T-helper 17 cell (primary cell): ENCODE data around the gene CLMP. TPM values are rescaled to one million over a fixed set of nuclear protein-coding genes. Genes with fewer than 3 reads are reported as not detected.

Source experiments
- ATAC-seq: fragments of 150-1000 bp; cut with Tn5 transposase; 2 replicates; pipeline ENCODE4 v1.10.0; 2021; ENCODE audit warnings: mild to moderate bottlenecking, moderate library complexity
- DNase-seq, 3 donors: peaks; one replicate each; pipeline versions ENCODE4 v3.0.0 to v3.0.0-alpha.2; 2020 to 2021
- H3K9me3 ChIP-seq: one replicate; pipeline ENCODE4 v1.7.0; 2013; ENCODE audit warnings: low read length, mild to moderate bottlenecking; ENCODE audit not compliant: control insufficient read depth, poor library complexity, severe bottlenecking
- H3K27ac Mint-ChIP-seq: one replicate; pipeline ENCODE4 v1.8.0; 2022; ENCODE audit warnings: mild to moderate bottlenecking, moderate library complexity, mixed read lengths
- H3K27me3 Mint-ChIP-seq: one replicate; pipeline ENCODE4 v1.8.0; 2022; ENCODE audit warnings: mixed read lengths
- H3K36me3 Mint-ChIP-seq: one replicate; pipeline ENCODE4 v1.8.0; 2022; ENCODE audit warnings: low read depth, mixed read lengths
- H3K4me1 Mint-ChIP-seq: one replicate; pipeline ENCODE4 v1.8.0; 2022; ENCODE audit warnings: mild to moderate bottlenecking, mixed read lengths
- H3K4me3 Mint-ChIP-seq: one replicate; pipeline ENCODE4 v1.8.0; 2022; ENCODE audit warnings: mild to moderate bottlenecking, moderate library complexity, mixed read lengths
- total RNA-seq, 4 donors: library from RNA in 2 of 4; stranded (reverse) in 2 of 4; gene quantifications; one replicate each; pipeline ENCODE4 v1.2.3 and lab custom pipeline; 2022 to 2026

CLMP gene
- total RNA-seq, 2 donors from 2014 or later, result 0.26 to 0.67 TPM

DNA sequence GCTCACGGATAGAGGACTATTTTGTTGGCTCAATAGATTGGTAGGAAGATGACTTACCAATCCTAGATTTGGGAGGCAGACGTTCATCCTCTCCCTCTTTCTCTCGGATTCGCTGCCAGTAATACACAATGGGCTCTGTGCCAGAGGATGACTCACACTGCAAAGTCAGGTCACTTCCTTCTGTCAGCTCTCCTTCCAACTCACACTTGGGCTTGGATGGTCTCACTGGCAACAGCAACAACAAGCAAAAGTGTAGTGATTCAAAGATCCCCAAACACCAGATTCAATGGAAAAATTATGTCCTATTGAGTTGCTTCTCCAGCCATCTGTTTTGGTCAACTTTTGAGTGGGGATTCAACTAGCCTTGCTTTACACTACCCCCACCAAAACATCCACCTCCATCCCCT, 111.4 kb downstream of the CLMP start:
- H3K9me3 ChIP-seq, result no peaks in the 10 kb centered on the region
- Mint-ChIP-seq H3K27me3 (no peaks in the 10 kb centered on the region), H3K4me1 (peaks cover 34% of the 10 kb centered on the region), H3K36me3 (no peaks in the 10 kb centered on the region), H3K4me3 (peak overlapping the region; percentile 83), H3K27ac (peak overlapping the region; percentile 95)
- ATAC-seq (peak; percentile 73), DNase-seq (peak in 2 of 3 donors; percentile 47 to 51)

DNA sequence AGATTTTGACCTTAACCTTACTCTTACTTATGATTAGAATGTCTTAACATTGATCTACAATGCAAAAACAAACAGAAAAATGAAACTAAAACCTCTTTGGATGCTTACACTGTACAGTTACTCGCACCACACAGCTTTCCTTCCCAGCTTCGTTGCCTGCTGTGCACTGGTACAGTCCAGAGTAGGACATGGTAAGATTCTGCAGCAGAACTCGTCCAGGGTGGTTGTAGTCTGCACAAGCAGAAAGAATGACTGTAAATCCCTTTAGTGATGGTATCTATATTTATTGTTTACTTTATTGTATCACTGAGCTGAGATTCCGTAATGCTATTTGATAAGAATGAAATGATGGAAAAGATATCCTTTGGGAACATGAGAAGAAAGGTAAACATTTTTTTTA, 112.1 kb downstream of the CLMP start:
- Mint-ChIP-seq H3K4me3 (peak overlapping the region; percentile 83), H3K27me3 (no peaks in the 10 kb centered on the region), H3K36me3 (no peaks in the 10 kb centered on the region), H3K27ac (peak overlapping the region; percentile 95), H3K4me1 (peaks cover 30% of the 10 kb centered on the region)
- peak; percentile 35 for ATAC-seq
- DNase-seq, result no peak
- H3K9me3 ChIP-seq, result no peaks in the 10 kb centered on the region

DNA sequence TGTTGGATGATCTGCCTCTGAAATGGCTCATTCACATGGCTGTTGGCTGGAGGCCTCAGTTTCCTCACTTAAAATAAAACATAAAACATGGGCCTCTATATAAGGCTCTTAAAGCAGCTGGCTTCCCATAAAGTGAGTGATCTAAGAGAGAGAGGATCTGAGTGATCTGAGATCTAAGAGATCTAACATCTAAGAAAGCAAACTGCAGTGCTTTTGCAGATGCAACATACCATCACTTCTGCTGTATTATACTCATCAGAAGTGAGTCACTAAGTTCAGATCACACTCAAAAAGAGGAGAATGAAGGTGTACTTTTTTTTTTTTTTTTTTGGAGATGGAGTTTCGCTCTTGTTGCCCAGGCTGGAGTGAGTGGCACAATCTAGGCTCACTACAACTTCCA, 115.0 kb downstream of the CLMP start:
- ATAC-seq (no peak), DNase-seq (no peak)
- H3K27me3 Mint-ChIP-seq, result no peaks in the 10 kb centered on the region
- peaks cover 24% of the 10 kb centered on the region for H3K4me1 Mint-ChIP-seq
- H3K36me3 Mint-ChIP-seq, result peaks cover 4% of the 10 kb centered on the region
- H3K9me3 ChIP-seq, result no peaks in the 10 kb centered on the region
- H3K27ac Mint-ChIP-seq, result peak overlapping the region; percentile 32
- no peak overlapping the region for H3K4me3 Mint-ChIP-seq

DNA sequence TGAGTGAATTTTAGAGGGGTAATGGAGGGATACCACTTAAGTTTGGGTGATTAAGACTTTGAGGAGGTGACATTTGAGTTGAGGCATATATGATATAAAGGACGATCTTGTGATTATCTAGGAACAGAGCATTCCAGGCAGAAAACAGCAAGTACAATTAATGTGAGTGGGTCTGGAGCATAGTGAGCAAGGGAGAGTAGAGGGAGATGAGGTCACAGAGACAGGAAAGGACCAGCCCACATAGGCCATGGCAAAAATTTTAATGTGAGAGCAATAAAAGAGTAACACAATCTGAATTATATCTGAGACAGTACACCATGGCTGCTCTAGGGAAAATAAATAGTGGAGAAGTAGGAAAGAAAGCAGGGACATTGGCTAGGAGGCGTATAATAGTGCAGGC, 118.6 kb downstream of the CLMP start:
- no peak for ATAC-seq
- H3K9me3 ChIP-seq, result no peaks in the 10 kb centered on the region
- Mint-ChIP-seq H3K36me3 (peaks cover 4% of the 10 kb centered on the region), H3K27me3 (no peaks in the 10 kb centered on the region), H3K27ac (peak overlapping the region; percentile 43), H3K4me1 (peaks cover 28% of the 10 kb centered on the region), H3K4me3 (no peak overlapping the region)
- no peak for DNase-seq

DNA sequence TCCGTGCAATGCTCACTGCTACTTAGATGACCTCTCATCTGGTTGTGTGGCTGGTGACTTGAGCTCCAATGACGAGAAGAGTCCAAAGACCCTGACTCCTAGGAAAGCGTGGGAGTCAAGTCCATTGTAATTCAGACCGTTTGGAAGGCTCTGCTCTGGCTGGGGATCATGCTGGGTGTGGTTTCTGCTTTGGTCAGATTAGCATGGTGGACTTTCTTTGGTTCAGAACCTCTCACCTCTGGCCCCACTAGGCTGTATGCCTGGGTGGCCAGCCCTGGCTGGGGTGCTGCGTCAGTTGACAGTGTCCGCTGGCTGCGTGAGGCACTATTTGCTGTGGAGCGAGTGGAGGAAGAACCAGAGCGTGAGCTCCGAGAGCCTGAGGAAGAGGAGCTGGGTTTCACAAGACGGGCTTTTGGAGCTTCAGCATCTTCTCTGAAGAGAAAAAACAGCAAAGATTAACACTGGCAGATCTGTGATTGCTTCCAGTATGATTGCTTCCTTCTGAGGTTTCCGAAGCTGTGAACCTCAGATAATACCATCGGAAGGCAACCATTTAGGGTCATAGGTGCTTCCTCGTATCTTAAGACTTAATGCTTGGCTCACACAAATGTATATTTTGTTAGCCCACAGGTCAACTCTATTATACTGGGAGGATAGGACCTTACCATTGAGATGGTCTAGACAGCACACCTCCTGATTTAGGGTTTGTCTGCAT, 121.5 kb downstream of the CLMP start:
- Mint-ChIP-seq H3K27ac (peak overlapping the region; percentile 97), H3K4me1 (peaks cover 44% of the 10 kb centered on the region), H3K36me3 (peaks cover 4% of the 10 kb centered on the region), H3K4me3 (no peak overlapping the region), H3K27me3 (no peaks in the 10 kb centered on the region)
- ATAC-seq (no peak), DNase-seq (no peak)
- H3K9me3 ChIP-seq, result no peaks in the 10 kb centered on the region

DNA sequence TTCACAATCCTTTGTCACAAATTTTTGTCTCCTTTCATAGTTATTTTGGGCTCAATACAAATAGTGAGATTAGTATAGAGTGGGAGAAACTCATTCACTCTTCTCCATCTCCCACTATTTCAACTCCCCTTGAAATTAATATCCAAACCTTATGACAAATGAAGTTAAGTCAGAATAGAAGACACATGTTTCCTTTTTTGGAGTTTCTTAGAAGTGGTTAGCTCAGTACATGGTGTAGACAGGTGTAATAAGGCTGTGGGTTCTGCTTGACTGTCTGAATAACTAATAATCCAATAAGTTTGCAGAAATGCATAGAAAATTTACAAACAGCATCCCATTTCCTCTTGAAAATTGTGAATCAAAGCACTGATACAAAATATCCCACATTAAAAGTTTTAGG, 122.3 kb downstream of the CLMP start:
- DNase-seq, result no peak
- Mint-ChIP-seq H3K4me1 (peaks cover 45% of the 10 kb centered on the region), H3K27me3 (no peaks in the 10 kb centered on the region), H3K4me3 (peak overlapping the region; percentile 63), H3K36me3 (peaks cover 4% of the 10 kb centered on the region), H3K27ac (peak overlapping the region; percentile 97)
- no peaks in the 10 kb centered on the region for H3K9me3 ChIP-seq
- no peak for ATAC-seq

DNA sequence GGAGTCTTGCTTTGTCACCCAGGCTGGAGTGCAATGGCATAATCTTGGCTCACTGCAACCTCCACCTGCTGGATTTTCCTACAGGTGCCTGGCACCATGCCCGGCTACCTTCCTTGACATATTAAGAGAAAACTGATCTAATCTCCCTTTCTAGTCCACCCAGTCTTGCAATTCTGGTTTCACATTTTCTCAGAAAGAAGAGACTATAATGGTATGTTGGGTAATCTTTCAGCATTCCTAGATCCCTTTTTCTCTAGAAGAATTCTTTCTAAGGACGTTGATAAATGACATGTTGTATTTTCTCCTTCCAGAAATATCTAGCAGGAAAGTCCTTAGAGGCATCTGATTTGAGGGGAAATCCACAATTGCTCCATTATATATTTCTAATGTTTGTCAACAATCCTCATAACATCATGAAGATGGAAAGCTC, 122.7 kb downstream of the CLMP start:
- peak overlapping the region; percentile 97 for H3K27ac Mint-ChIP-seq

DNA sequence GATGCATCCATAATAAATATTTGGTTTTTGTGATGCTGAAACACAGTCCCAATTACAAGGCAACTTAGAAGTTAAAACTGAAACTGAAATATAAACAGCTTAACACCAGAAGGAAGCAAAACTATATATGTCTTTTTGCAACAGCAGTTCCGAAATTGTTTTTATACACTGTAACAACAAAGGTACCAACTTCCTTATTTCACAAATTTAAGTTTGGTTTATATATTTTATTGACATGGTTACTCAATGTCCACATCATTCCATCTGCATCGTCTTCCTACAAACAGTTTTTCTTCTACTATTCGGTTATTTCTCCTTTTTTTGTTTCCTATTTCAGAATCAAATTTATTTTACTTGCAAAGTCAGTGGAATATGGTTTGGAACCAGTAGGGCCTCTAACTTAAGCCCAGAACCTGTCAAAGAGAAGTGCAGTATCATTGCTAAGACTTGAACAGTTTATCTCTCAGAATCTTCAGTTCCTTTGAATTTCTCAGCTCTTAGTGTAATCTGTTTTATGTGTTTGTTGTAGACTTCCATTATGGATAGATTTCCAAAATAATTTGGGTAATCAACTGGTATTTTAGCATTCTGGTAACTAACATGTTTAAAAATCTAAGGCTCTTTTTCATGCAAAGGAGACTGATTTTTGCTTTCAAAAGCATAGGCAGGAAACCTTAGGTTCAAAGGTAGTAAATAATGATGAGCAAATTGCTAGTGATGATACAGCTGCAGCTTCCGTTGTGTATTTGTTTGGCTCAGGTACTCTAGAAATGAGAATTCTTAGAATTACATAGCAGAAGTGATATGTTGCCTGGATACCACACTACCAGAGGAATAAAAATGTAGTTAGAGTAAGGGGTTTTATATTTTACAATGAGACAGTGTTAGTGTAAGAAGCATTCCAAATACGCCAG, 124.9 kb downstream of the CLMP start:
- DNase-seq, result no peak

More for the DNA sequence above, 122.7 kb downstream of the CLMP start:
- H3K27me3 Mint-ChIP-seq, result no peaks in the 10 kb centered on the region
- DNase-seq (no peak), ATAC-seq (no peak)
- peaks cover 4% of the 10 kb centered on the region for H3K36me3 Mint-ChIP-seq
- peak overlapping the region; percentile 63 for H3K4me3 Mint-ChIP-seq
- H3K4me1 Mint-ChIP-seq, result peaks cover 45% of the 10 kb centered on the region
- no peaks in the 10 kb centered on the region for H3K9me3 ChIP-seq

DNA sequence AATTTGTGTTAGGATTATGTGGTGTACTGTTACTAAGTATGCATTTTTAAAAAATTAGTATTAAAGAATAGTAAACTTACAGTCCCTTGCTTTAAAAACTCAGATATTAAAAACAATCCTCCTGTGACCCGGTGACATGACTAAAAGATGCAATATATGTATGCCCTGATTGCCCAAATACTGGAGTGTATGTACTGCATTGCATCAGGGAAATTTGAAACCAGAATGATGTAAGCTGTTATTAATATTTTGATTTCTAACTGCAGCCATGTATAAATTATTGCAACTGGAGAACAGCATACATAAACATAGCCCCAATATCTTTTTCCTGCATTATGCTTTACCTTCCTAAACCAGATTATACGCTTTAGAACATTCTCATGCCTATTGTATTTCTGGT, 129.4 kb downstream of the CLMP start:
- Mint-ChIP-seq H3K27ac (peak overlapping the region; percentile 100), H3K4me1 (peaks cover 45% of the 10 kb centered on the region), H3K36me3 (peaks cover 9% of the 10 kb centered on the region), H3K4me3 (peak overlapping the region; percentile 39), H3K27me3 (no peaks in the 10 kb centered on the region)
- H3K9me3 ChIP-seq, result no peaks in the 10 kb centered on the region
- no peak for DNase-seq
- ATAC-seq, result no peak

More for the DNA sequence above, 124.9 kb downstream of the CLMP start:
- Mint-ChIP-seq H3K4me1 (peaks cover 45% of the 10 kb centered on the region), H3K36me3 (no peaks in the 10 kb centered on the region), H3K27me3 (no peaks in the 10 kb centered on the region), H3K27ac (peak overlapping the region; percentile 97), H3K4me3 (peak overlapping the region; percentile 88)
- ATAC-seq, result peak; percentile 86
- H3K9me3 ChIP-seq, result no peaks in the 10 kb centered on the region

DNA sequence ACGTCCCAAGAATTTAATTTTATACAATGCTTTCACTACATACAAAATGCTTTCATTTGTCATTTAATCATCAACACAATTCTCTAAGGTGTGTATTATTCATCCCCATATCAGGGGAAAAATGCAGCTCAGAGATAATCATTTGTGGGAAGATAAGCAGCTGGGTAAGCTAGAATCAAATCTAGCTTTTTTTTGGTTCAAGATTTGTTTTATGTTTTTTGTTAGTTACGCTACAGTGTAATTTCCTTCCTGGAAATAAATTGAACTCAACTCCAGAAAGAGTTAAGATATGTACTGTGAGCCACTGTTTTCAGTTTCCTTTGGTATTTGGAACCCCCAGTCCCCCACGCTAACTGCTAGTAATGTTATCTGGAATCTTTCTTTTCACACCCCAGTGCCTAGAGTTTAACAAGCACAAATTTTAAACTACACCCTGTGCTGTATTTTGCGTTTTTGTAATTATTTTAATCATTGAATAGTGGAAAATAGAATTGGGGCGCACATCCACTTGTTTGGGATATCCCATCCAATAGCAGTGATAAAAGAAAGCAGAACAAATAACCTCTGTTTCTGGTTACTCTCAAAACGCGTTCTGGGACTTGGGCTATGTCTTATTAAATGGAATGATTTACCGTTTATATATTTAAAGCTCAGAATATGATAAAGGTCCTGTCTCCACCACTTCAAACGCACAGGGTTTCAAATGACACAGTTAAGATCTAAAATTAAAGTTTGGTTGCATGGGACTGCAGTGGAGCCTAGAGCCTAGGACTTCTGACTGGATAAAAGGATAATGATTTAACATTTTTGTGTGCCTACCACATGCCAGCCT, 131.0 kb downstream of the CLMP start:
- H3K36me3 Mint-ChIP-seq, result peaks cover 16% of the 10 kb centered on the region
- DNase-seq (no peak), ATAC-seq (no peak)
- H3K4me3 Mint-ChIP-seq, result peak overlapping the region; percentile 99
- no peaks in the 10 kb centered on the region for H3K9me3 ChIP-seq
- no peaks in the 10 kb centered on the region for H3K27me3 Mint-ChIP-seq
- peaks cover 47% of the 10 kb centered on the region for H3K4me1 Mint-ChIP-seq
- H3K27ac Mint-ChIP-seq, result peak overlapping the region; percentile 100

DNA sequence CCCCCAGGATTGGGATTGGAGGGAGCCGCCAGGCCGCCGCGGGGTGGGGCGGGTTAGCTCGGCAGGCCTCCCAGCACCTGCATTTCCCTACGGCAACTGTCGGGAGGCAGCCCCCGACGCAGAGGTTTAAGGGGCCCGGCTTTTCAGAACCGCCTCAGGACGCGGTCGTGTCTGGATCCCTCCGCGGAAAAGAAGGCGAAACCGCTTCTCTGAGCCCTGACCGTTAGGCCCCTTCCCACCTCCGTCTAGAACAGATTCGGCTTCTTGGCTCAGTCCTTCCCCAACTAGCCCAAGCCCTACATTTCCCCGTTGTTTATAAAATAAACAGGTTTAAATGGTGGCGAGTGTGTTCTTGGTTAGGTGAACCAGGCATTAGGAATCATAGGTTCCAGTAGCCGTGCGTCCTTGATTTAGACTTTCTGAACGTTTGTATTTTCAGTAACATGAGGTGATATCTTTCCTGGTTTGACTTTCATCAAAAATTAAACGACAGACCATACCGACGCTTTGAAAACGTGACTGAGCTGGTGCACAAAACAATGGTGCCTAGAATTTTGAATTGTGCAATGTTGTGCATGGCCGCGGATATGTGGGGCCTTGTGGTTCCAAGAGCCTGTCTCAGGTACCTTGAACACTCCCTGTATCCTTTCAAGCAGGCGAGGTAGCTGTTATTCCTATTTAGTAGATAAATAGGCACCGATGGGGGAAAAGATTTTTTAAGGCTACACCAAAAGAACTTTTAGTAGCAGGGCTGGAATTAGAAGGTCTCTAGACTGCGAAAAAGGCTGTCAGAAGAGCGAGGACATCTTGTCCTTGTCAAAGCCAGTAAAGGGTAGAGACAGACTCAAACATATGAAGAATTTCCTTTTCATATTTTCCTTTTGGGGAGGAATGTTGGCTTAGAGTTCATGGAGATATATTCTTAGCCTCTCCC, 131.9 kb downstream of the CLMP start:
- Mint-ChIP-seq H3K27me3 (no peaks in the 10 kb centered on the region), H3K4me1 (peaks cover 51% of the 10 kb centered on the region), H3K36me3 (peaks cover 23% of the 10 kb centered on the region), H3K27ac (peak overlapping the region; percentile 100), H3K4me3 (peak overlapping the region; percentile 99)
- ATAC-seq (no peak), DNase-seq (peak; percentile 11 to 32 (median 13))
- H3K9me3 ChIP-seq, result no peaks in the 10 kb centered on the region
